Raji (cell line): ENCODE results near the gene CAPRIN2.
A peak's percentile ranks its signal among the peaks of the same experiment; 100 is the strongest.

Experiments
- POLR2A ChIP-seq: IDR thresholded peaks from 2 replicates; pipeline ENCODE4 v1.6.1; 2011; ENCODE audit warnings: low read depth, low read length, control low read depth; ENCODE audit not compliant: insufficient read depth

Gene CAPRIN2

DNA sequence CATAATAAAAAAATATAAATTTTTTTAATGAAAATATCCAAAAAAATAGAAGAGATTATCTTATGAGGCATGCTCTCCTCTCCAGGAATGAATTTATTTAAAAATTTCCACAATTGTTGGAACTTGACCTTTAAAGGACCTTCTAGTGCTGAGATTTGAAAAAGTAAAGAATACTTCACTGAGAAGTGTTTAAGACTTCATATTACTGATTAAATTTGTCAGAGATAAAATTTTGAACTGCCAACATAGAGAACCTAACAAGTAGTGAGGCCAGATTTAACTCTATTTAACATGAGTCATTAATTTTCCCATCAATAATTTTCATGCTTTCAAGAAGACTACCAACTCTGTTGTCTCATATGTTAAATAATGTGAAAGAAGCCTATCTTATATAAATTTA lies 14.5 kb downstream of the CAPRIN2 start:
- no peak for TF ChIP-seq POLR2A

GRCh38 chr12:30739020-30739419 lies 15.7 kb downstream of the CAPRIN2 start:
- TF ChIP-seq POLR2A, result no peak

GRCh38 chr12:30732954-30733637 lies 21.7 kb downstream of the CAPRIN2 start:
- TF ChIP-seq POLR2A, result no peak

GRCh38 chr12:30730011-30730410 lies 24.7 kb downstream of the CAPRIN2 start:
- no peak for TF ChIP-seq POLR2A

GRCh38 chr12:30729547-30729946 lies 25.2 kb downstream of the CAPRIN2 start:
- TF ChIP-seq POLR2A, result no peak

- no peak for TF ChIP-seq POLR2A
Measured at GRCh38 chr12:30726647-30727046, 28.1 kb downstream of the CAPRIN2 start.

DNA sequence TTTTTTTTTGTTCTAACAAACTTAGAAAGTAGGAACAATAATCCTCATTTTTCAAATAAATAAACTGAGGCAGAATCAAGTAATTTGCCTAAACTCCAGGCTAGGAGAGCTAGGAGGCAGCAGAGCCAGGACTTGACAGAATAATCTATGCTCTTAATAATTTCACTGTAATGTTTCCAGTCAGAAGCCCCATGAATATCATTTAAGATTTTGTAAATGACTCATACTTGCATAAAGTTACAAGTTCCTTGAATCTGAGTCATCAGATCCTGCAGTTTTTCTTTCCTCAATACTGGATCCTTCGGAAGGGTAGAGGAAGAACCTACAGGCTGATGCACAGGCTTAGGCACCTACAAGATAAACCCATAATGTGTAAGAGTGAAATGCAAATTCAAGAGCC lies 29.0 kb downstream of the CAPRIN2 start:
- no peak for TF ChIP-seq POLR2A

GRCh38 chr12:30719060-30719459 lies 35.7 kb downstream of the CAPRIN2 start:
- TF ChIP-seq POLR2A, result no peak

DNA sequence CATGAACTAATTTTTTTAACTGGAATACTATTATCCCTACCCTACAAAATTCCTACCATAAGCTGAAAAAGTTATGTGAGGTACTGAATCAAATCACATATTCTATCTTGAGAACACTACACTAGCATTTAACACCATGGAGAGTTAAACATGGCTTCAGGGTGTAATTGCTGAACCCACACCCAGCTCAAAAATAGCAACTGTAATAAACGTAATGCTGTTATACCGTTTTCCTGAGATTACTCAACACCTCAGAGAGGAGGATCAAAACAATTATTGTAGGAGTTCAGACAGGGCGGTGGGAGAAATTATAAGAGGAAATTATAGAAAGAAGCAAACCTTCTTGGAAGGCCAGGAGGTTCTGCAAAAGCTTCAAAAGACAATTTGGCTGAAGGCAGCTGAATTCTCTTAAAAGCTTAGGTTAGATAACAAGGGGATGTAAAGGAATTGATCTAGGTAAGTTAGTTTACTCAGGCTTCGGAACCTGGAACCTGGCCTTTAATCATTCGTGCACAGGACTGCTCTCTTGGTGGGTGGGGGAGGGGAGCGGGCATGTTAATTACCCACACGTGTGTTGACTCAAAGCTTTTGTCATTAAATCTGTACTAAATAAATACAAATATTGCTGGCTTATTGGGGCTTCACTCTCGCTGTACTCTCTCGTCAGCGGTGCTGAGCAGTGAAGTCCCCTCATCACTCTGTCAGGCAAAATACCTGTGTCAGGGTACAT lies 47.0 kb downstream of the CAPRIN2 start:
- no peak for TF ChIP-seq POLR2A

DNA sequence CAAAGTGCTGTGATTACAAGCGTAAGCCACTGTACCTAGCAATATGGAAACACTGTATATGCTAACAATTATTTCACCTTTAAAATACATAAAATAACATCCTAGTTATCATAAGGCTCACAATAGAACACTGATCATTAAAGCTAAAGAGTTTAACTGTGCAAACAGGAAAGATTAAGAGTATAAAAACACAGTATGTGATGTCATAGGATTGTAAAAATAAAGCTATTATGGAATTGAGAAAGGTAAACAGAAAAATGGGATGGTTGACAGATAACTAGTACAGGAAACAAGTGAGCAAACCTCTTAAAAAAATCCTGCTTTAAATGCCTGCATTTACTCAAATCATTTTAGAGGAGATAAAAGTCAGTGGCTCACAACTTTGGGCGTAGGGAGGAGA lies 48.3 kb downstream of the CAPRIN2 start:
- TF ChIP-seq POLR2A, result no peak

- TF ChIP-seq POLR2A, result no peak
Measured at GRCh38 chr12:30701056-30701455, 53.7 kb downstream of the CAPRIN2 start.

- no peak for TF ChIP-seq POLR2A
Measured at GRCh38 chr12:30700216-30700900, 54.4 kb downstream of the CAPRIN2 start.

DNA sequence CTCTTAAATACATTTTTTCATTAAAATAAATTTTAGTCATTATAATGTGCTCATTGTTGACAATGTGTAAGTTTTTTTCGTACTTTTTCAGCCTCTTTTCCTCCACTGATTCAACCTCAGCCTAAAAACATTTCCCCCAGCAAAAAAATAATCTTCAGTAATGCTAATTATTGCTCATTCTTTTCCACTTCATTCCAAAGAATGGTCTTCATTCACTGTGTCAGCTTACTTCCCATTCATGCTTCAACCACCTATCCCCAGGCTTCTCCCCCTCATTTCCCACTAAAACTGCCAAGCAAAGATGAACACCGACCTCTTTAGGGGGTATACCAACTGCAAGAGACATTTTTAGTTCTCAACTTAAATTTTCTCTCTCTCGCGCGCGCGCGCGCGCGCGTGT lies 56.4 kb downstream of the CAPRIN2 start:
- TF ChIP-seq POLR2A, result no peak

DNA sequence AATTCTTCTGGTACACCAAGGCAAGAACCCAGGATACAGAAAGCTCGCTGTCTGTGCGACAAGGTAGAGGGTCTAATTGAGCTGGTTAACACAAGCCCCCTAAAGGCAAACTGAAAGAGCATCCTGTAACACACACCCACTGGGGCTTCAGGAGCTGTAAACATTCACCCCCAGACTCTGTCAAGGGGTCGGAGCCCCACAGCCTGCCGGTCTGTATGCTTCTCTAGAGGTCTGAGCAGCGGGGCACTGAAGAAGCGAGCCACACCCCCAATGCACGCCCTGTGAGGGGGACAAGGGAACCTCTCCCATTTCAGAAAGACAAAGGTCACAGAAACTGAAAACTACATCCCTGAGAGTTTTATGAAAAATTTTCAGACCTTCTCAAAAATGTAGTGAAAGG lies 57.8 kb downstream of the CAPRIN2 start:
- no peak for TF ChIP-seq POLR2A

DNA sequence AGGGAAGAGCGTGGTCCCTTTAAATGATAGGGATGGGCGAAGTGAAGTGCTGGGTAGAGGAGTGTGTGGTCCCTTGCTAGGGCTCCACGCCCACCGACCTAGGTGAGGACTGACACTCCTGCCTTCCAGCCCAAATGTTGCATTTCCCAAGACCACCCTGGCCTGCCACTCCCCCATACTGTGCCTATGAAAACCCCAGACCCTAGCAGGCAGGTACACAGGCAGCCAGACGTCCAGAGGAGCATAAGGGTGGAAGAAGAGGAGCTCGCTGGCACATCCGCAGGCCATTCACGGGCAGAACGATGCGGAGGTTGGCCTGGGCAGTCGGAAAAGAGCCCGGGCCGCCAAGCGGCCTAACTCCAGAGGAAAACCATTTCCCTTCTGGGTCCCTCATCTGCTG lies 58.3 kb downstream of the CAPRIN2 start:
- TF ChIP-seq POLR2A, result no peak

GRCh38 chr12:30696103-30696408 lies 58.7 kb downstream of the CAPRIN2 start:
- no peak; the same call in 1 of the 2 replicates for TF ChIP-seq POLR2A

- TF ChIP-seq POLR2A, result peak; percentile 55
Measured at GRCh38 chr12:30695199-30696102, 59.3 kb downstream of the CAPRIN2 start, which contains the start of gene IPO8. IPO8 (minus strand) TSS chr12:30695869; CDS start chr12:30695647, 222 bp downstream.
